ENCODE measurements around the gene WNK4. TPM values are rescaled to one million over a fixed set of nuclear protein-coding genes. Genes with fewer than 3 reads are reported as not detected.

WNK4 gene
- total and polyA plus RNA-seq, 9 of the 15 experiments (the other 6 are each of a cell fraction or from before 2014, with no cell fraction given) = 0.32 to 25.8 (median 4.5) TPM

DNA sequence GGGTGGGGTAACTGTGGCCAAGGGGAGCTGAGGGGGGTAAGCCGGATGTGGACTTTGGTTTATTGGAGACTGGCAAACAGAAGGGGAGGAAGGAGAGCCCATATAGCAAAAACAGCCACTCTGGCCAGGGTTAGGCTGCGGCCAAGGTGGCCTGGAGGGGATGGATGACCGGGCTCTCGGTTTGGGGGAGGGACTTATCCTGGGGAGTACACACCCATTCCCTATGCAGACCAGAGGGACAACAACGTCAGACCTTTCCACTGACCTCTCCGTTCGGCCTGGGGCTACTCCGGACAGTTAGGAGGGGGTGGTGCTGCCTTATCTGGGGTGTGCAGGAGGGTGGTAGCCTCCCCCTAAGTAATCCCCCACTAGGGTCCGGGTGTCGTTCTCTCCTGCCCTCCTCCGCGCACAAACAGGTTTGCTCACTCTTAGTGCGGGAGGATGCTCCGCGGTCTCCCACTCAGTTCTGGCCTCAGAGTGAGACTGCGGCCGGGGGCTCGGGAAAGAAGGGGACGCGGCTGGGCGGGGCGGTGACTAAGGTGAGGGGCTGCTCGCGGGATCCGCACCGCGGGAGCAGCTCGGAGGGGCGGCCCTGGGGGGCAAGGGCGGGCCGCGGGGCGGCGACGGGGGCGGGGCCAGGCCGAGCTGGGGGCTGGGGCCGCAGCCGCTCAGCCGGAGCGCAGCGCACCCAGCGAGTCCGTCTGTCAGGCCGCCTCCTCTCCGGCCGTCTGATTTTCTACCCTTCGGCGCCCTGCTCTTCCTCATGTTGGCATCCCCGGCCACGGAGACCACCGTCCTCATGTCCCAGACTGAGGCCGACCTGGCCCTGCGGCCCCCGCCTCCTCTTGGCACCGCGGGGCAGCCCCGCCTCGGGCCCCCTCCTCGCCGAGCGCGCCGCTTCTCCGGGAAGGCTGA lies at the start of gene WNK4 (continued):
- no peak for TF ChIP-seq SLC30A9 (CRISPR knock-in tag; IDR thresholded peaks at IDR 0.05)
- TF ChIP-seq ZBTB26 (CRISPR knock-in tag; IDR thresholded peaks at IDR 0.05) = no peak
- TF ChIP-seq TSC22D4 (tag; IDR thresholded peaks at IDR 0.05) = no peak
- TF ChIP-seq NR2C1 (IDR thresholded peaks at IDR 0.05) = peak; percentile 47; the same call in 1 of the 2 replicates
- no peak for TF ChIP-seq NR2C1 (tag; IDR thresholded peaks at IDR 0.05)
- TF ChIP-seq ZNF717 (CRISPR knock-in tag; IDR thresholded peaks at IDR 0.05) = no peak
- TF ChIP-seq ZNF561 (CRISPR knock-in tag; conservative IDR thresholded peaks at IDR 0.05) = no peak
- TF ChIP-seq ZKSCAN8 (CRISPR knock-in tag; IDR thresholded peaks at IDR 0.05) = no peak
- no peak for TF ChIP-seq ZNF583 (CRISPR knock-in tag; IDR thresholded peaks at IDR 0.05)
- no peak for TF ChIP-seq ZNF644 (tag; IDR thresholded peaks at IDR 0.05; ENCODE audit: low read depth)
- TF ChIP-seq THRAP3 (IDR thresholded peaks at IDR 0.05; ENCODE audit: borderline replicate concordance) = no peak
- TF ChIP-seq SRSF1 (IDR thresholded peaks at IDR 0.05; ENCODE audit: low read depth, low read length) = no peak
- TF ChIP-seq NCOA2 (IDR thresholded peaks at IDR 0.05; ENCODE audit: partially characterized antibody in 2 of 2) = no peak
- no peak for TF ChIP-seq HCFC1 (IDR thresholded peaks at IDR 0.05; ENCODE audit: low read depth, low read length)
- peak; percentile 80 for TF ChIP-seq HDAC2 (IDR thresholded peaks at IDR 0.05)
- TF ChIP-seq POLR2A (conservative IDR thresholded peaks at IDR 0.05) = peak; percentile 81
- TF ChIP-seq ZNF143 (CRISPR knock-in tag; IDR thresholded peaks at IDR 0.05) = no peak
- TF ChIP-seq STAT5B (CRISPR knock-in tag; IDR thresholded peaks at IDR 0.05) = no peak
- TF ChIP-seq CBFA2T3 (IDR thresholded peaks at IDR 0.05) = peak; percentile 96
- TF ChIP-seq ZNF232 (CRISPR knock-in tag; IDR thresholded peaks at IDR 0.05) = no peak
- TF ChIP-seq ASH1L (IDR thresholded peaks at IDR 0.05; ENCODE audit: borderline replicate concordance, low read depth, partially characterized antibody) = no peak
- peak; percentile 94 for TF ChIP-seq RNF2 (IDR thresholded peaks at IDR 0.05)
- no peak for TF ChIP-seq E2F5 (CRISPR knock-in tag; IDR thresholded peaks at IDR 0.05)
- TF ChIP-seq SMARCB1 (IDR thresholded peaks at IDR 0.05; ENCODE audit: insufficient read length, low read depth) = no peak
- TF ChIP-seq ZBTB8A (IDR thresholded peaks at IDR 0.05; ENCODE audit: partially characterized antibody) = no peak
- no peak for TF ChIP-seq ZNF121 (CRISPR knock-in tag; conservative IDR thresholded peaks at IDR 0.05)
- TF ChIP-seq NCOA6 (IDR thresholded peaks at IDR 0.05) = 0 out of 2 replicates have a peak, but pooled peaks have one; percentile 11
- TF ChIP-seq NKRF (IDR thresholded peaks at IDR 0.05; ENCODE audit: borderline replicate concordance) = no peak
- TF ChIP-seq SREBF2 (CRISPR knock-in tag; IDR thresholded peaks at IDR 0.05) = no peak

Data from K562 (cell line).